Measurements from ENCODE around the gene DCAF8.

The DCAF8 gene

DNA sequence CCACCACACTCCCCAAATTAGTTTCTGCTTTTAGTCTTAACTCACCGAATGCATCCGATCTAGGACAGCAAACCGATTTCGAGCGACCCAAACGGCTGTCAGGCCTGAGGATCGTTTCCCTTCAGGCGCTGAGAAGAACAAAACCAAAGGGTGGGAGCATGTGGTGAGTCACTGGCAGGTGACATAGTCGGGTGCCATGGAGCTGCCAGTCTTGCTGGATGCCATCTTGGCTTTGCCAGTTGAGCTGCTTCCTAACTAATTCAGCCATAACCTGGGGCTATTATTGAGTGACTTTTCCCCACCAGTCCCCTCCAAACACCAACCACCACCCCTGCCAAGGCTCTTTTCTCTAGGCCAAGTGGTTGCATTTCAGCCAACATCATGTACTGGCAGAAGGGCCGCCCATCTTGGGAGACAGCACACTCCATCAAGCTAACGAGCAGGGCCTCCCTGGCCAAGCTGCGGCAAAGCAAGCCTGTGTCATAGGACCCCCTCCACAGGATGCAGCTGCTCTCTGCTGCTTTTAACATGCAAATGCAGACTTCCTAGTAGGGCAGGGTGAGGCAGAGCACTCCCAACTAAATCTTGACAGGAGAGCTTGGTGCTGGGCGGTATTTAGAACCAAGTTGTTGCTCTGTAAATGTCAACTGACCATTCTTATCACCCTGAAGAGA is 44.9 kb upstream of the DCAF8 start:
- no peak overlapping the region for H3K4me2 ChIP-seq (ENCODE audit: low read length)
- H3K4me3 ChIP-seq (ENCODE audit: low read length) = no peak overlapping the region

DNA sequence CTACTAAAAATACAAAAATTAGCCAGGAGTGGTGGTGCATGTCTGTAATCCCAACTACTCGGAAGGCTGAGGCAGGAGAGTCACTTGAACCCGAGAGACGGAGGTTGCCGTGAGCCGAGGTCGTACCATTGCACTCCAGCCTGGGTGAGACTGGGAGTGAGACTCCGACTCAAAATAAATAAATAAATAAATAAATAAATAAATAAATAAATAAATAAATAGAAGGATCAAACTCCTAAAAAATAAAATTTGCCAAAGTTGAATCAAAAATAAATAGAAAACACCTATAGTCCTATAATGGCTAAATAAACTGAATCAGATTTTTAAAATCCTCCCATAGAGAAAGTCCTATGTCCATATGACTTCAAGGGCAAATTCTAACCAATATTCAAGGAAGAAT is 37.8 kb upstream of the DCAF8 start:
- Histone ChIP-seq H3K9ac (ENCODE audit: low read length) (no peak overlapping the region), H3K4me3 (ENCODE audit: low read length) (no peak overlapping the region), H2AFZ (ENCODE audit: low read depth, low read length) (no peak overlapping the region), H3K36me3 (replicated peaks; ENCODE audit: low read depth, low read length) (peaks cover 66% of the 10 kb centered on the region), H3K27ac (ENCODE audit: low read length) (no peak overlapping the region), H3K9me3 (ENCODE audit: insufficient read depth, low read length) (no peaks in the 10 kb centered on the region), H4K20me1 (ENCODE audit: insufficient read depth, low read length) (no peaks in the 10 kb centered on the region), H3K4me2 (ENCODE audit: low read length) (no peak overlapping the region), H3K4me1 (ENCODE audit: low read length) (no peaks in the 10 kb centered on the region), H3K27me3 (ENCODE audit: low read depth, low read length) (no peaks in the 10 kb centered on the region), H3K79me2 (ENCODE audit: low read length) (no peaks in the 10 kb centered on the region)
- TF ChIP-seq EZH2phosphoT487 (IDR thresholded peaks at IDR 0.05; ENCODE audit: low read depth) = no peak
- TF ChIP-seq, protein P1, sequence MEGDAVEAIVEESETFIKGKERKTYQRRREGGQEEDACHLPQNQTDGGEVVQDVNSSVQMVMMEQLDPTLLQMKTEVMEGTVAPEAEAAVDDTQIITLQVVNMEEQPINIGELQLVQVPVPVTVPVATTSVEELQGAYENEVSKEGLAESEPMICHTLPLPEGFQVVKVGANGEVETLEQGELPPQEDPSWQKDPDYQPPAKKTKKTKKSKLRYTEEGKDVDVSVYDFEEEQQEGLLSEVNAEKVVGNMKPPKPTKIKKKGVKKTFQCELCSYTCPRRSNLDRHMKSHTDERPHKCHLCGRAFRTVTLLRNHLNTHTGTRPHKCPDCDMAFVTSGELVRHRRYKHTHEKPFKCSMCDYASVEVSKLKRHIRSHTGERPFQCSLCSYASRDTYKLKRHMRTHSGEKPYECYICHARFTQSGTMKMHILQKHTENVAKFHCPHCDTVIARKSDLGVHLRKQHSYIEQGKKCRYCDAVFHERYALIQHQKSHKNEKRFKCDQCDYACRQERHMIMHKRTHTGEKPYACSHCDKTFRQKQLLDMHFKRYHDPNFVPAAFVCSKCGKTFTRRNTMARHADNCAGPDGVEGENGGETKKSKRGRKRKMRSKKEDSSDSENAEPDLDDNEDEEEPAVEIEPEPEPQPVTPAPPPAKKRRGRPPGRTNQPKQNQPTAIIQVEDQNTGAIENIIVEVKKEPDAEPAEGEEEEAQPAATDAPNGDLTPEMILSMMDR (IDR thresholded peaks at IDR 0.05; ENCODE audit: low read depth, low read length) = no peak

More for the DNA sequence above, 44.9 kb upstream of the DCAF8 start:
- Histone ChIP-seq H3K9ac (ENCODE audit: low read length) (no peak overlapping the region), H2AFZ (ENCODE audit: low read depth, low read length) (no peak overlapping the region), H3K4me1 (ENCODE audit: low read length) (no peaks in the 10 kb centered on the region), H3K36me3 (replicated peaks; ENCODE audit: low read depth, low read length) (peaks cover 79% of the 10 kb centered on the region), H3K79me2 (ENCODE audit: low read length) (no peaks in the 10 kb centered on the region), H4K20me1 (ENCODE audit: insufficient read depth, low read length) (0 out of 2 replicates have a peak, but pooled peaks cover 4% of the 10 kb centered on the region), H3K27ac (ENCODE audit: low read length) (no peak overlapping the region), H3K27me3 (ENCODE audit: low read depth, low read length) (no peaks in the 10 kb centered on the region), H3K9me3 (ENCODE audit: insufficient read depth, low read length) (no peaks in the 10 kb centered on the region)
- TF ChIP-seq, protein P1 (IDR thresholded peaks at IDR 0.05; ENCODE audit: low read depth, low read length) = no peak
- no peak for TF ChIP-seq EZH2phosphoT487 (IDR thresholded peaks at IDR 0.05; ENCODE audit: low read depth)

DNA sequence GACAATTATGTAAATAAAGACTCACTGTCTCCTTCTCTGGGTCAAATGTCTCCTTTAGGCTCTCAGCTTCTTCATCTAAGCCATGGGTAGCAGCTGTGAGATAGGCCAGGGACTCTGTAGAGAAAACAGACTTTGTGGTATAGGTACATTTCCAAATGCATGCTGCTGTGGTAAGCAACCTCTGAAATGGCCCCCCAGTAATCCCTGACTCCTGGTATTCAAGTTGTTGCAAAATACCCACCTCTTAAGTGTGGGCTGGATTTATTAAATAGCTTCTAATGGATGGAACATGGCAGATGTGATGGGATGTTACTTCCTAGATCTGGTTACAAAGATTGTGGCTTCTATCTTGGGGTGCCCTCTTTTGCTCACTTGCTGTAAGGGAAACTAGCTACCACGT is 33.7 kb upstream of the DCAF8 start:
- H3K27me3 ChIP-seq (ENCODE audit: low read depth, low read length) = no peaks in the 10 kb centered on the region
- peaks cover 87% of the 10 kb centered on the region for H3K36me3 ChIP-seq (replicated peaks; ENCODE audit: low read depth, low read length)
- no peak overlapping the region for H3K27ac ChIP-seq (ENCODE audit: low read length)
- TF ChIP-seq EZH2phosphoT487 (IDR thresholded peaks at IDR 0.05; ENCODE audit: low read depth) = no peak
- TF ChIP-seq, protein P1 (IDR thresholded peaks at IDR 0.05; ENCODE audit: low read depth, low read length) = no peak
- no peak overlapping the region for H3K9ac ChIP-seq (ENCODE audit: low read length)
- H3K4me2 ChIP-seq (ENCODE audit: low read length) = no peak overlapping the region
- H3K4me1 ChIP-seq (ENCODE audit: low read length) = no peaks in the 10 kb centered on the region
- H4K20me1 ChIP-seq (ENCODE audit: insufficient read depth, low read length) = 0 out of 2 replicates have a peak, but pooled peaks cover 5% of the 10 kb centered on the region
- no peaks in the 10 kb centered on the region for H3K79me2 ChIP-seq (ENCODE audit: low read length)
- H3K9me3 ChIP-seq (ENCODE audit: insufficient read depth, low read length) = no peaks in the 10 kb centered on the region
- H3K4me3 ChIP-seq (ENCODE audit: low read length) = no peak overlapping the region
- H2AFZ ChIP-seq (ENCODE audit: low read depth, low read length) = no peak overlapping the region

DNA sequence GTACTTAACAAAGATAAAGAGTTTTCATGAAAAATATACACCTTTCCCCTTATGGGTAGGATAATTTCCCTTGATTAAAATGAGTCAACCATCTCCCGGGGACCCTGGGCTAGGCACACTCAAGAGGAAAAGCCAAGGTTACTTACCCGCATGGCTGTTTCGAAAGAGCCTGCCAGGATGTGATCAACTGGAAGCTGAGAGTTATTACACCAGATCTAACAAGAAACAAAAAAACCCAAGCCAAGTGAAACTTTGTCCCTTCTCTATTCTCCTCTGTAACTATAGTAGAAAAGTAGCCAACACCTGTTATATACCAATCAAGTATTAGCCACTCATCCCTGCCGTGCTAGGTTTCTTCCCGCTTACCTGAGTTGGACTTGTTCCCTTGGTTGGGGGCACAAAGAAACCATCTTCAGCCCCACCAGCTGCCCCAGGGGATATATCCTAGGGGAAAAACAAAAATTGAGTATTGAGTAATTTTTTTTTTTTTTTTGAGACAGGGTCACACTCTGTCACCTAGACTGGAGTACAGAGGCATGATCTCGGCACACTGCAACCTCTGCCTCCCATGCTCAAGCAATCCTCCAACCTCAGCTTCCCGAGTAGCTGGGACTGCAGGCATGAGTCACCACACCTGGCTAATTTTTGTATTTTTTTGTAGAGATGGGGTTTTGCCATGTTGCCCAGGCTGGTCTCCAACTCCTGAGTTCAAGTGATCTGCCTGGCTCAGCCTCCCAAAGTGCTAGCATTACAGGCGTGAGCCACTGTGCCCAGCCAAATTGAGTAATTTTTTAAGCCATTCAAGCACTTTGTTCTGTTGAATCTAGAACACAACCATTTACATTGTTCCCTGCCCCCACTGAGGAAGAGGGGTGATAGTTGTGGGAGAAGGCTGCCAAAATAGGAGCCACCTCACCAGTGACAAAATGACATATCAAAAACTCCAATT is 30.9 kb upstream of the DCAF8 start:
- H2AFZ ChIP-seq (ENCODE audit: low read depth, low read length) = no peak overlapping the region
- 0 out of 2 replicates have a peak, but pooled peaks cover 5% of the 10 kb centered on the region for H4K20me1 ChIP-seq (ENCODE audit: insufficient read depth, low read length)
- no peak for TF ChIP-seq EZH2phosphoT487 (IDR thresholded peaks at IDR 0.05; ENCODE audit: low read depth)
- TF ChIP-seq, protein P1 (IDR thresholded peaks at IDR 0.05; ENCODE audit: low read depth, low read length) = no peak
- H3K79me2 ChIP-seq (ENCODE audit: low read length) = no peaks in the 10 kb centered on the region
- H3K36me3 ChIP-seq (replicated peaks; ENCODE audit: low read depth, low read length) = peaks cover 85% of the 10 kb centered on the region
- H3K27me3 ChIP-seq (ENCODE audit: low read depth, low read length) = no peaks in the 10 kb centered on the region
- H3K4me3 ChIP-seq (ENCODE audit: low read length) = no peak overlapping the region
- H3K4me1 ChIP-seq (ENCODE audit: low read length) = no peaks in the 10 kb centered on the region
- no peak overlapping the region for H3K4me2 ChIP-seq (ENCODE audit: low read length)
- no peak overlapping the region for H3K9ac ChIP-seq (ENCODE audit: low read length)
- H3K9me3 ChIP-seq (ENCODE audit: insufficient read depth, low read length) = no peaks in the 10 kb centered on the region
- H3K27ac ChIP-seq (ENCODE audit: low read length) = no peak overlapping the region
